ENCODE results near the gene MAD1L1.

DNA sequence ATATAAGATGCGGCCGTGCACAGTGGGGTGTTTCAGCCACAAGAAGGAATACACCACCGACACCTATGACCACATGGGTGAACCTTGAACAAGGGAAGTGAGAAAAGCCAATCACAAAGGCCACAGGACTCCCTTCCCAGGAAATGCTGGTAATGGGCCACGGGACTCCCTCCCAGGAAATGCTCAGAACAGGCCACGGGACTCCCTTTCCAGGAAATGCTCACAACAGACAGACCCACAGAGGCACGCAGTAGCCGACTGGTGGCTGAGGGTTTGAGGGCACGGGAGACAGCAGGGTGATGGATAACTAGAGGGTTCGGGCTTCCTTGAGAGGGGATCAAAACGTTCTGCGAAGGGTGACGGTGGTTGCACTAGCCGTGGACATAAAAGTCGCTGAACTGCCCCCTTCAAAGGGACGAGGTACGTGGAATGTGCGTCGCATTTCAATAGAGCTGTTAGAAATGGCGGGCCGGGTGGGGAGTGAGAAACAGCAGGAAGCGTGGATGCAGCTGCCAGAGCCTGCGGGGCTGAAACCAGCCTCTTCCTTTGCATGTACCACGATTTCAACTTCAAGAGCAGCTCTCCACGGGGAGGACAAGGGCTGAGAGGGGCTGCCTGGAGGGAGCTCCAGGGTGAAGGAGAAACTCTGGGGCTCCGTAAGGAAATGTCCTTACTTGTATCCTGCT lies 288.7 kb downstream of the MAD1L1 start:
- TF ChIP-seq, protein P1, sequence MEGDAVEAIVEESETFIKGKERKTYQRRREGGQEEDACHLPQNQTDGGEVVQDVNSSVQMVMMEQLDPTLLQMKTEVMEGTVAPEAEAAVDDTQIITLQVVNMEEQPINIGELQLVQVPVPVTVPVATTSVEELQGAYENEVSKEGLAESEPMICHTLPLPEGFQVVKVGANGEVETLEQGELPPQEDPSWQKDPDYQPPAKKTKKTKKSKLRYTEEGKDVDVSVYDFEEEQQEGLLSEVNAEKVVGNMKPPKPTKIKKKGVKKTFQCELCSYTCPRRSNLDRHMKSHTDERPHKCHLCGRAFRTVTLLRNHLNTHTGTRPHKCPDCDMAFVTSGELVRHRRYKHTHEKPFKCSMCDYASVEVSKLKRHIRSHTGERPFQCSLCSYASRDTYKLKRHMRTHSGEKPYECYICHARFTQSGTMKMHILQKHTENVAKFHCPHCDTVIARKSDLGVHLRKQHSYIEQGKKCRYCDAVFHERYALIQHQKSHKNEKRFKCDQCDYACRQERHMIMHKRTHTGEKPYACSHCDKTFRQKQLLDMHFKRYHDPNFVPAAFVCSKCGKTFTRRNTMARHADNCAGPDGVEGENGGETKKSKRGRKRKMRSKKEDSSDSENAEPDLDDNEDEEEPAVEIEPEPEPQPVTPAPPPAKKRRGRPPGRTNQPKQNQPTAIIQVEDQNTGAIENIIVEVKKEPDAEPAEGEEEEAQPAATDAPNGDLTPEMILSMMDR (IDR thresholded peaks at IDR 0.05; ENCODE audit: control extremely low read depth in 1 of 3, insufficient read depth in 1 of 3, low read depth in 1 of 3, low read length in 3 of 3): no peak
- no peak for TF ChIP-seq TEAD4 (IDR thresholded peaks at IDR 0.05; ENCODE audit: low read depth, low read length)
- TF ChIP-seq HDAC2 (IDR thresholded peaks at IDR 0.05; ENCODE audit: borderline replicate concordance in 1 of 2, low read depth in 2 of 2, low read length in 2 of 2): no peak
- no peak for TF ChIP-seq TAF1 (IDR thresholded peaks at IDR 0.05; ENCODE audit: low read depth, low read length)
- no peak for TF ChIP-seq POLR2AphosphoS5 (IDR thresholded peaks at IDR 0.05; ENCODE audit: low read depth, low read length)
- no peak for TF ChIP-seq ZNF274 (IDR thresholded peaks at IDR 0.05; ENCODE audit: borderline replicate concordance, extremely low read depth, low read length)
